GM21737 (cell line): ENCODE data around the gene CORO1C.
"Not testable (repeated sequence)": the region's sequence is repeated elsewhere in the genome, so short reads cannot be mapped to it uniquely, and the experiment has no call there.

Experiments used
- ATAC-seq: cut with Tn5 transposase; IDR thresholded peaks from one replicate; pipeline ENCODE4 v1.9.1; 2021; ENCODE audit warnings: mild to moderate bottlenecking, moderate library complexity; ENCODE audit not compliant: unreplicated experiment

The CORO1C gene

DNA sequence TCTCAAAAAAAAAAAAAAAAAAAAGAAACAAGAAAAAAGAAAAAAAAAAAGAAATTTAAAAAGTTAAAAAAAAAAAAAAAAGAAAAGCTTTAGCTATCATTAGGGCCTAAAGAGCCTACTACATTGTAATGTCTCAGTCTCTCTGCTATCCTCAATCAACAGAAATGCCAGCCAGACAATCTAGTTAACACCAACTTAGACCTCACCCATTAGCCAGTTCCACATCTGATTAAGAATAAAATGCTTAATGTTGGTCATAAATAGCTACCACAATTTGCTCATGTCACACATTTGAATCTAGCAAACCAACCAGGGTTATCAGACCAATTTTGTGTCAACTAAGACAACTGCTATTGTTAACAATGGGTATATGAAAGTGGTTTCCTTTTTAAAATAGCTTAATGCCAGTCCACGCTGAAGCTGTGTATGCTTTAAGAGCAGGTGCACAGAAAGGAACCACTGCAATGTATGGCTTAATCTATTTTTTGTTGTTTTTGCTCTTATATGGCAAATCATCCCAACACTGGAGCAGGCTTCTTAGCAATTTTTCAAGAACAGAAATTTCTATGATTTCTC, 52.1 kb downstream of the CORO1C start:
- no peak for ATAC-seq

DNA sequence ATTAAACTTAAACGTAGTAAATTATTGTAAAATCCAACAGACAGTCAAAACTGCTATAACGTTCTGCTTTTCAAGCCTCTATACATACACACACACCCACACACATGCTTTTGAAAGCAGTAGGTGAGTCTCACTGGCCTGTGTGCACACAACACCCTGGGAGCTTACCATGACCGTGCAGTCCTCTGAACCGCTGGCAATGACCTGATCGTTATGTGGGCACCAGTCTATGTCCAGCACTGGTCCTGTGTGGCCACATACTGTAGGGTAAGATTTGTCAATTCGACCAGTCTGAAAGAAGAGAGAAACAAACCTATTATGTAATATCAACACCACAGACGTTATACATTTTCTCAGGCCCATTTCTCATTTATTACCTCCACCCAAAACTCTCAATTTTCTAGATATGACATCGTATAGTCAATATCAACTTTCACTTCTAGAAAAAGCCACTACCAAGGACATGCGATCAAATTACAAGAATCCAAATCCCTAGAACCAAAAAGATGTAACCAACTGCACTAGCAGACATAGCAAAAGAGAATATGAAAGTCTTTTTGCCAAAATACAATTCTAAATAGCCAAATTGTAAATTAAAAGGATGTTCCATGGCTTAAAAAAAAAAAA, 53.1 kb downstream of the CORO1C start:
- ATAC-seq, result no peak

DNA sequence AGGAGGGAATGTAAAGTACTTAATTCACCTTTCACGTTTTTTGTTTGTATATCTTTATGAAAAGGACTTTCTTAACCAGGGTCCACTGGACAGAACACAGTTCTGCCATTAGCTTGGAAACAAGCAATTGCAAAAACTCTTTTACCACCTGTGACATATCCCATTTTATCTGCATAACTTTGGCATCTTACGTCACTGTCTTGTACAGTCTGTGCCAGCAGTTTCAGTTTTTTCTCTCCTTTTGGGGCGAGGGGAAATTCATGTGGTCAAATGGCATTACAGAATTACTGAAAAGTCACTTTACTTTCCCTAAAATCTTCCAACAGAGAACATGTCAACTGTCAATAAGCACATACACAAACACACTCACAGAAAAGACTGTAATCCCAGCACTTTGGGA, 53.9 kb downstream of the CORO1C start:
- no peak for ATAC-seq

DNA sequence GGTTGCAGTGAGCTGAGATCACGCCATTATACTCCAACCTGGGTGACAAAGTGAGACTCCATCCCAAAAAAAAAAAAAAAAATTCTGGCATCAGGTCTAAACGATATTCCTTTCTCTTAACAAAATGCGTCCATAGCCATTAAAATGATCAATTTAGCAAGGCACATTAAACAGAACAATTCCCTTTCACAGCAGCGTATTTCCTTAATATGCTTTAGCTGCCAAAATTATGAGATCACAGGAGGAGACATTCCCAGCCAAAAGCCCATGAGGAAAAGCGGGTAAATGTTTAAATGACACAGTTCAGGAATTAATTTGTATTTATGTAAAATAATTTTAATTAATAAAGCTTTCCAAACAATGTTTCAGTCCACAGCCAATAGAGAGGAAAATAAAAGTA, 54.6 kb downstream of the CORO1C start:
- ATAC-seq, result no peak

DNA sequence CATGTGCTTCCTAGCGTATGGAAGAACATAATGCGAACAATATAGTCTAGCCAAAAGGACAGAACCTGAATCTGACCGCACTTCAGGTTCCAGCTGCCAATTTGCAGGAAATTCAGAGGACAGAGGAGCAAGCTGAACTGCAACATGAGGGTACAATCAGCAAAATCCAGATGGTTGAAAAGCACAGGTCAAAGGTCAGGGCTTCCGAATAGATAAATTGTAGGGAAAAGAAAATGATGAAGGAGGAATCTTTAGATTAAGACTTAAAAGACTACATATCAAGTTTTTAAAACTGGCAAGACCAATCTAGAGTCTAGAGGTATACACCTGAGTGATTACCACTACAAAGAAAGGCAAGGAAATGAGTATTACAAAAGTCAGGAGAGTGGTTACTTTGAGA, 55.5 kb downstream of the CORO1C start:
- no peak for ATAC-seq

DNA sequence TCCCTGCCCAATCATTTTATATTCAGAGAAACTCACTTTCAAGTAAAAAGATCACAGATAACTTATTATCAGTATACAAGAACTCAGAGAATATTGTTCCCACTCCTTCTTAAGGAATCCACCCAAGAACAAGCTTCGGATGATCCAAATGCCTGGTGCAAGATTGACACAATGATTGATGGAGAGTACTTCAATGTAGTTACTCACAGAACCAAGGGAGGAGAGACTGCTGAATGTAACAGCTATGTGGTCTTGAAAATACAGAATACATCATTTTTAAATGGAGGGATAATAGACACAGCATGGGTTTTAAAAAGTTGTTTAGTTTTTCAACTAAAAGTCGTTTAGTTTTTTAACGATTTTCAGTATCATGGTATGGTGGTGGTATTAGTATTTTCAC, 59.3 kb downstream of the CORO1C start:
- no peak for ATAC-seq

DNA sequence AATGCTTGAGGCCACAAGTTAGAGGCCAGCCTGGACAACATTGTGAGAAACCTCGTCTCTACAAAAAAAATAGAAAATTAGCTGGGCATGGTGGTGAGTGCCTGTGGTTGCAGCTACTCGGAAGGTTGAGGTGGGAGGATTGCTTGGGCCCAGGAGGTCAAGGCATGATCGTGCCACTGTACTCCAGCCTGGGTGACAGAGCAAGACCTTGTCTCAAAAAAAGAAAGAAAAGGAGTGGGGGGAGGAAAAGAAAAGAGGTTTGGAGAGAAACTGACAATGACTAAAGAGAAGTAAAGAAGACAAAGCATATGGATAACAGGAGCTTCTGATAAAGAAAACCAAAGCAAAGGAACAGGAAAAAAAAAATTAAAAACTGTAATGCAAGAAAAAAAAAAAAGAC, 60.2 kb downstream of the CORO1C start:
- ATAC-seq, result no peak

DNA sequence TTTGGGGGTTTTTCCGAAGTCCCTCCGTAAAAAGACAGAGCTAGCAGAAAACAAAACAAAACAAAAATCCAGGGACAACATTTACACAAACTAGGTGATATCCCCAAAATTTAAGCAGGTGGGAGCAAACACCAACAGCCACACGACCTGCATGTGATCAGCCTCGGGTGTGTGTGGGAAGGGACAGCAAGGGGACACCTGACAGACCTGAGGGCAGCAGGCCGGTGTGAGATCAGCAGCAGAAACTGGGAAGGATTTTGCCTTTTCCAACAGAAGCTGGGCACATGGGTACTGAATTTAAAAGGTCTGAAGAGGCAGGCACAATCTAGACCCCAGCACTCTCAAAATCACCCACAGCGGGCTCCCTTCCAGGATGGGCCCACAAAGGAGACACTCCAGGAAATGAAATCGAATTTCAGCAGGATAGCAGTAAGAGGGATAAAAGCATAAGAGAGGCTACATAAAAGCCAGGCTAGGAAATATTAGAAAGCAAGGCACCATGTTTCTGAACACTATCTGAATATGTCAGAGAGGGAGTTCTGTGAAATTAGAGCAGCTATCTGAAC, 61.2 kb downstream of the CORO1C start:
- ATAC-seq, result no peak

DNA sequence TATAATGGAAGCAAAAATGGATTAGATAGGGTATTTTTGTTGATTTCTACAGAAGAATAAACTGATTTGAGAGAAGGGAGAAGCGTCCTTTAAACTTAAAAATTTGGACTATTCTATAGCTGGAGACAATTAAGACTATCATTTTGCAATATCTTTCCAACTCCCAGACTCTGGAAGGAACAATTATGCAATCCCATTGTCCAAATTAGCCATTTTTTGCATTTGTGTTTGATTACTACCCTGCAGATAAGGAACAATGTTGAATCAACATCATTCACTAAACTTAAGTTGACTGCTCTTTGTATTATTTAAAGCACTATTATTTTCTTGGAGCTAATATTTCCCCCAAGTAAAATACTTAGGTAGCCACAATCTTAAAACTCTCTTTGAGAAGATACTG, 62.8 kb downstream of the CORO1C start:
- ATAC-seq, result no peak

DNA sequence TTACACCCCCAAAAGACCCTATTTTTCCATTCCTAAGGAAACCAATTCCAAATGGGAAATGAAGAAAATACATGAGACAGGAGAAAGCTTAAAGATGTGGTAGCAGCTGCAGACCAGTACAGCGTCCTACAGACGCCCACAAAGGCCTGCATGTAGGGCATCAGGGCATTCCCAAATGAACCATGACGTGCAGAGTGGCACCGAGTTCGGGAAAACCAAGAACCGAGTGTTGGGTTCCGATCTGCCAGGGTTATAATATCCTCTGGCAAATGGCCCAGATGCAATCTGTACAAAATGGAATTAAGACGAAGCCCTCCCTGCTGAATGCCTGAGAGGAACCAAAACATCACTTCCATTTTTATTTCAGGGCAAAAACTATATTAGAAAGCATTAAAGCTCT, 63.3 kb downstream of the CORO1C start:
- ATAC-seq, result no peak

DNA sequence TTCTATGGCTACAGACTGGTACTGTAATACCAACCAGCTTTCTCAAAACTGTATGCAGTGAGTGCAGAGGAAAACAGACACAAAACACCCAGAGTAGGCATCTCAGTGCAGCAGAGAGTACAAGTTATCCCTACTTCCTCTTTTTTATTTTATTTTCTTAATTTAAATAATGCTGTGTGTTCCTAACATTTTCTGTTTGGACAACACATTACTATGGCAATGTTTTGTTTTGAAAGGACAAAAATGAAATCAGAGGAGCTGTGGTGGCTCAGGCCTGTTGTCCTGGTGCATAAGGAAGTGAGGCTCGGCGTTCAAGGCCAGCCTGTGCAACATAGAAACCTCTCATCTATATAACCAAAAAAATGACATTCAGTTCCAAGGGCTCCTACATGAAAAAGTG, 64.0 kb downstream of the CORO1C start:
- no peak for ATAC-seq

DNA sequence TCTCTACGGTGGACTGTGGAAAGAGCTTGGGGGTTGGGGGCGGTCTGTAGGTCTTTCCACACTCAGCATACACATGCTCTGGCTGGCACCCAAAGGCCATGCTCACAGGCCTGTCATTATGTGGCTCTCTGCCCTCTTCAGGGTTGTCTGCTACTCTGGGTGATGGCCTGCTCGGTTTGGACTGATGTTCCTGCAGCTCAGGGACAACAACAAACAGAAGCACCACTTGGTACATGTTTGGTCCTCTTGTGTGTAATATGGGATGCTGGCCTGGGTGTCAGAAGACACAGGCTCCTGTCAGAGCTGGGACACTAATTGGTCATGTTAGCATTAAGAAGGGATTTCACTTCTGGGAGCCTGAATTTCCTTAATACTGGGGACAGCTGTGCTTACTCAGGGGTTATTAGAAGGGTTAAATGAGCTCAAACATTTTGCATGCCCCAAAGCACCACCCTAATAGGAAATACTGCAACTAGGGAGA, 64.9 kb downstream of the CORO1C start:
- ATAC-seq, result no peak

DNA sequence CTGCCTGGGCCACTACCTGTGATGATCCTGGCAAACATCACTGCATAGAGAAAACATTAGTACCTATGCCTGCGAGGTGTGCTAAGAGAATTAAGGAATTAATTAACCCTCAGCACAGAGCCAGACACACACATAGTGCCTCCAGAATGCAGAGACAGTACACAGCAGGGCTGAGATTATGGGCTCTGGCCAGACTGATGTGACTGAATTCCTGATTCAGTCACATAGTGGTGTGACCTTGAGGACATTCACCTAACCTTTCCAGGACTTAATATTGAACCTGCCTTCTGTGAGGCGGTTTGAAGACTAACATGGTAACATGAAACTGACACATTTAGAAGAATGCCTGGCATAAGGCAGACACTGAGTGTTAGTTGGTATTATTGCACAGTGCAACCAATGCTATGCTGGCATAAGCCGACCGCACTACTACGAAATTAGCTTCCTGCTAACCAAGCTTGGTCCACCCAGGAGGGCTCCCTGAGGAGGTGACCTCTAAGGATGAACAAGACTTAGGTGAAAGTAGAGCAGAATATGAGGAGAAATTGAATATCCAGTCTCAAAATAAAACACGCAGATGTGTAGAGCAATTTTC, 65.6 kb downstream of the CORO1C start:
- no peak for ATAC-seq

DNA sequence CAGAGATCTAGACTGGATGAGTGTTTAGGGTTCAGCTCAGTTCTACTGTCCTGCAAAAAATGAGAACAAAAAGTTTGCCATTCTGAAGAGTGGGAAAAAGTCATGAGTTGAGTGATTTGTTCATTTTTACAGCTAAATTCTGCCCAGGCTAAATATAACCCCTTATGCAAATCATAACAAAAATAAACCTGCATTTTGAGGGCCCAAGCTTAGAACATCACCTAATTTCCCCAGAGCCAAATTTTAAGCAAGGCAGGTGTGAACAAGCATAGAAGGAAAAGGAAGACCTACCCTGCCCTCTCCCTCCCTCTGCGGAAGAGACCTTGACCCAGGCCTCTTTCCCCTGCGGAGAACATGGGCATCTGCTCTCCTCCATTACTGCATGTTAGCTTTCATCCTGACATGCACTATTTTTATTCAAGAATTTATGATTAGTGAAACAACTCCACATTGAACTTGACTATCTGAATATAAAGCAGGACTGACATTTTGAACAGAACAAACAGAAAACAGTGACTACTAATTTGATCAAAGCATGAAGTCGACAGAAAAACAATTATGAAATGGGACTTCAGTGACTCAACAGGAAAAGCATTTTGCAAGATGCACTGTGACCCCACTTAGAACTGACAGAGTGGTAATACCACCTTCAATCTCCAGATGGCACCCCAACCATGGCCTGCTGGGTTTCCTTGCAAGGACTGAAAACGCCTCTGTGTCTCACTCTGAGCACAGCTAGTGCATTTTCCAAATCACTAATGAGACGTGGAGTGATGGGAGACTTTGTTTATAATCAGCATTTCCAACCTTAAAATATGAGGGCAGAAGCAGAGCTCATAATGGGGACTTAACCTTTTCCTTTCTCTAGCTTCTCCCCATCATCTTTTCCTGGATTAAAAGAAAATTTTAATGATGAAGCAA, 66.7 kb downstream of the CORO1C start:
- peak; percentile 76 for ATAC-seq

DNA sequence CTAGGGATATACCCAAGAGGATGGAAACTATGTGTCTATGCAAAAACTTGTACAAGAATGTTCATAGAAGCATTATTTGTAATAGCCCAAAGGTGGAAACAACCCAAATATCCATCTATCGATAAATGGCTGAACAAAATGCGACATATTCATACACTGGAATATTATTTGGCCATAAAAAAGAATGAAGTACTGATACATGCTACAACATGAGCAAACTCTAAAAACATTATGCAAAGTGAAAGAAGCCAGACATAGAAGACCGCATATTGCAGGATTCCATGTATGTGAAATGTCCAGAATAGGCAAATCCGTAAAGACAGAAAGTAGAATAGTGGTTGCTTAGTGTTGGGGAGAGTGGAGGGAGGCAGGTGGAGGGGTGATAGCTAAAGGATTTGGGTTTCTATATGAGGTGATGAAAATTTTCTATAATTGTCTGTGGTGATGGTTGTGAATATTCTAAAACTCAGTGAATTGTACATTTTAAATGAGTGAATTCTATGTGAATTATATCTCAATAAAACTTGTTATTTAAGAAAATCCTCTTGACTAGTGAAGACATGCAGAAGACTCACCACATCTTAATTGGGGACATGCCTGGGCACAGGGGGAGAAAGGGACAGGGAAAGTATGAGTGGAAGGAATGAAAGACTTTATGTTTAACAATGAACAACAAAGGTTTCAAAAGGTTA, 67.8 kb downstream of the CORO1C start:
- ATAC-seq, result no peak

DNA sequence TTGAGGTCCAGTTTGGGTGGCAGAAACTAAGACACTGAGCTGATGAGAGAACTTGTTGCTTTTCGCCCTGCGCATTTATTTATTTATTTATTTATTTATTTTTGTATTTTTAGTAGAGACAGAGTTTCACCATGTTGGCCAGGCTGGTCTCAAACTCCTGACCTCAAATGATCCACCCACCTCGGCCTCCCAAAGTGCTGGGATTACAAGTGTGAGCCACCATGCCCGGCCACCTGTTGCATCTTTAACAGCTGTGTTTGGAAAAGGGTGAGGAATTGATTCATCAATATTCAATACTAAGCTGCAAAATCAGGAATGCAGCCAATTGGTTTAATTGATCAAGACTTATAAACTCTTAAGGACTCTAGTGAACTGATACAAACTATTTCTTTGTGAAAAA, 73.2 kb downstream of the CORO1C start:
- not testable (repeated sequence) for ATAC-seq

DNA sequence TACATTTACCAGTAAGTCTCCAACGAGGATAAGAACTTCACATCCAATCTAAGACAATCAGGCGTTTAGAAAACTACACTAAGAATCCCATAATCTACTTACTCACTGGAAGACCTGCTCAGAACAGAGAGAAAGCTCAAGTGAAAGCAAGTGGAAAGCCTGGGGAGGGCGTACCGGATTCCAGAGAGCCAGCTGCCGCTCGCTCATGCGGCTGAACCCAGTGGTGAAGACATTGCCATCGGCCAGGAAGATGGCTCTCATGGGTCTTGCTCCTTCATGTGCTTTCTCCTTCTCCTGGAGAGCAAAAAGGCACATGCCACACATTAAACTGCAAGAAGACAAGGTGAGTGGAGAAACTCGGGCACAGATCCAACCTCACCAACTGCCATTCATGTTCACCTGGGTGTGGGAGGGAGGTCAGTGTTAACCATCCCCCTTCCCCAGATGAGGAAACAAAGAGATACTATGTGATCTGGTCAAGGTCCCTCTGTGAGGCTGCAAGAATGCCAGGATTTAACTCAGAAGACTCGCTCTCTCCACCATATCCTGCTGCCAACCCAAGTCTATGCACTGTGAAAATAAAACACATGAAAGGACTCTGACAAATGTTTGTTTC, 74.1 kb downstream of the CORO1C start:
- no peak for ATAC-seq

DNA sequence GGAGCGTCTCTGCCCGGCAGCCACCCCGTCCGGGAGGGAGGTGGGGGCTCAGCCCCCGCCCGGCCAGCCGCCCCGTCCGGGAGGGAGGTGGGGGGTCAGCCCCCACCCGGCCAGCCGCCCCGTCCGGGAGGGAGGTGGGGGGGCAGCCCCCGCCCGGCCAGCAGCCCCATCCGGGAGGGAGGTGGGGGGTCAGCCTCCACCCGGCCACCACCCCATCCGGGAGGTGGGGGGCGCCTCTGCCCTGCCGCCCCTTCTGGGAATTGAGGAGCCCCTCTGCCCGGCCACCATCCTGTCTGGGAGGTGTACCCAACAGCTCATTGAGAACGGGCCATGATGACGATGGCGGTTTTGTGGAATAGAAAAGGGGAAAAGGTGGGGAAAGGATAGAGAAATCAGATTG, 75.1 kb downstream of the CORO1C start:
- not testable (repeated sequence) for ATAC-seq

DNA sequence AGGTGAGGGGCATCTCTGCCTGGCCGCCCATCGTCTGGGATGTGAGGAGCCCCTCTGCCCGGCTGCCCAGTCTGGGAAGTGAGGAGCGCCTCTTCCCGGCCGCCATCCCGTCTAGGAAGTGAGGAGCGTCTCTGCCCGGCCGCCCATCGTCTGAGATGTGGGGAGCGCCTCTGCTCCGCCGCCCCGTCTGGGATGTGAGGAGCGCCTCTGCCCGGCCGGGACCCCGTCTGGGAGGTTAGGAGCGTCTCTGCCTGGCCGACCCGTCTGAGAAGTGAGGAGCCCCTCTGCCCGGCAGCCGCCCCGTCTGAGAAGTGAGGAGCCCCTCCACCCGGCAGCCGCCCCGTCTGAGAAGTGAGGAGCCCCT, 75.5 kb downstream of the CORO1C start:
- ATAC-seq, result not testable (repeated sequence)

DNA sequence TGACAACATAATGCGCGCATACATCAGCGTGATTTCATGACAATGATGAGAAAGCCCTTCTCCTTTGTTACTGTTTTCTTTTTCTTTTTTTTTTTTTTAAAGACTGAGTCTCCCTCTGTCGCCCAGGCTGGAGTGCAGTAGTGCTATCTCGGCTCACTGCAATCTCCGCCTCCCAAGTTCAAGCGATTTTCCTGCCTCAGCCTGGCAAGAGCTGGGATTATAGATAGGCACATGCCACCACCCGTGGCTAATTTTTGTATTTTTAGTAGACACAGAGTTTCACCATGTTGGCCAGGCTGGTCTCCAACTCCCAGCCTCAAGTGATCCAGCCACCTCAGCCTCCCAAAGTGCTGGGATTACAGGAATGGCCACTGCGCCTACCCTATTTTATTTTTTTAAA, 76.7 kb downstream of the CORO1C start:
- ATAC-seq, result not testable (repeated sequence)
